Ishikawa (cell line): Measurements from ENCODE around the gene PAIP2.

Source experiments
- CEBPB ChIP-seq: IDR thresholded peaks from 2 replicates; pipeline ENCODE4 v1.6.1; 2012
- CREB1 ChIP-seq: IDR thresholded peaks from 2 replicates; pipeline ENCODE4 v1.6.1; 2012; ENCODE audit warnings: low read depth
- EP300 ChIP-seq: IDR thresholded peaks from 2 replicates; pipeline ENCODE4 v1.6.1; 2012; ENCODE audit warnings: borderline replicate concordance
- FOXM1 ChIP-seq: IDR thresholded peaks from 2 replicates; pipeline ENCODE4 v1.6.1; 2012; ENCODE audit warnings: low read depth, borderline replicate concordance
- MAX ChIP-seq: IDR thresholded peaks from 2 replicates; pipeline ENCODE4 v1.6.1; 2012
- NFIC ChIP-seq: IDR thresholded peaks from 2 replicates; pipeline ENCODE4 v1.6.1; 2012
- REST ChIP-seq: IDR thresholded peaks from 2 replicates; pipeline ENCODE4 v1.6.1; 2012; ENCODE audit warnings: low read depth, mild to moderate bottlenecking
- TCF12 ChIP-seq: IDR thresholded peaks from 2 replicates; pipeline ENCODE4 v1.6.1; 2012; ENCODE audit warnings: low read depth
- USF1 ChIP-seq: IDR thresholded peaks from 2 replicates; pipeline ENCODE4 v1.6.1; 2012
- YY1 ChIP-seq: IDR thresholded peaks from 2 replicates; pipeline ENCODE4 v1.6.1; 2012; ENCODE audit warnings: low read depth

GRCh38 chr5:139376364-139376763 is 34.7 kb downstream of the PAIP2 start:
- no peak for TF ChIP-seq EP300
- no peak for TF ChIP-seq NFIC
- TF ChIP-seq MAX = no peak
- no peak for TF ChIP-seq CEBPB
- no peak for TF ChIP-seq FOXM1
- TF ChIP-seq REST = no peak
- no peak for TF ChIP-seq TCF12
- no peak for TF ChIP-seq CREB1
- TF ChIP-seq USF1 = no peak
- no peak for TF ChIP-seq YY1
